Fibroblast of lung (primary cell): ENCODE measurements around the gene CTDSPL. TPM values are rescaled to one million over a fixed set of nuclear protein-coding genes. Genes with fewer than 3 reads are reported as not detected.

Experiments used
- DNase-seq, 2 donors: peaks; one replicate each; pipeline versions ENCODE4 v3.0.0 to v3.0.0-alpha.2; 2010; ENCODE audit warnings: low read depth in 2 of 2
- H2AFZ ChIP-seq: 2 replicates; pipeline ENCODE4 v1.5.1; 2012; ENCODE audit warnings: low read length, control low read depth, inconsistent platforms
- H3K27ac ChIP-seq: 2 replicates; pipeline ENCODE4 v1.5.1; 2011; ENCODE audit warnings: low read length, control low read depth; ENCODE audit not compliant: insufficient read depth
- H3K27me3 ChIP-seq: 2 replicates; pipeline ENCODE4 v1.5.1; 2011; ENCODE audit warnings: mild to moderate bottlenecking, low read length; ENCODE audit not compliant: control insufficient read depth, insufficient read depth
- H3K36me3 ChIP-seq: 2 replicates; pipeline ENCODE4 v1.5.1; 2011; ENCODE audit warnings: low read length; ENCODE audit not compliant: control insufficient read depth, insufficient read depth
- H3K4me1 ChIP-seq: 2 replicates; pipeline ENCODE4 v1.5.1; 2011; ENCODE audit warnings: low read length; ENCODE audit not compliant: control insufficient read depth, insufficient read depth; ENCODE audit errors: extremely low read depth
- H3K4me2 ChIP-seq: 2 replicates; pipeline ENCODE4 v1.5.1; 2011; ENCODE audit warnings: low read length, control low read depth; ENCODE audit not compliant: insufficient read depth; ENCODE audit errors: extremely low read depth
- H3K4me3 ChIP-seq, 4 experiments: fragments of 200-600 bp in 1 of 4; sonication (generic) in 1 of 4; replicated peaks in 1 of 4; 2 replicates each; pipeline ENCODE4 v1.5.1; 2011 to 2016; ENCODE audit warnings: low read length in 4 of 4, low read depth in 3 of 4, mild to moderate bottlenecking in 3 of 4, control low read depth in 2 of 4, inconsistent platforms in 1 of 4, mixed read lengths in 1 of 4; ENCODE audit not compliant: insufficient read depth in 1 of 4; ENCODE audit errors: control extremely low read depth in 1 of 4
- H3K79me2 ChIP-seq: 2 replicates; pipeline ENCODE4 v1.5.1; 2012; ENCODE audit warnings: mild to moderate bottlenecking, low read length, inconsistent platforms; ENCODE audit not compliant: control insufficient read depth, insufficient read depth
- H3K9ac ChIP-seq: 2 replicates; pipeline ENCODE4 v1.5.1; 2011; ENCODE audit warnings: mild to moderate bottlenecking, low read length, control low read depth; ENCODE audit not compliant: insufficient read depth
- H3K9me3 ChIP-seq: 2 replicates; pipeline ENCODE4 v1.5.1; 2012; ENCODE audit warnings: low read depth, low read length; ENCODE audit not compliant: control insufficient read depth, insufficient read depth
- H4K20me1 ChIP-seq: 2 replicates; pipeline ENCODE4 v1.5.1; 2011; ENCODE audit warnings: low read length; ENCODE audit not compliant: control insufficient read depth, insufficient read depth; ENCODE audit errors: extremely low read depth
- CTCF ChIP-seq, 2 donors: IDR thresholded peaks in 1 of 2; conservative IDR thresholded peaks in 1 of 2; 1 replicate in 1 of 2; 2 replicates in 1 of 2; pipeline ENCODE4 v1.5.1; 2011 to 2012; ENCODE audit warnings: low read length in 2 of 2, control low read depth in 1 of 2, inconsistent platforms in 1 of 2, low read depth in 1 of 2, mild to moderate bottlenecking in 1 of 2
- EZH2 ChIP-seq: IDR thresholded peaks from 2 replicates; pipeline ENCODE4 v1.5.1; 2012; ENCODE audit warnings: low read length, control low read depth, mild to moderate bottlenecking; ENCODE audit errors: missing control alignments
- polyA plus RNA-seq, 2 donors: library from polyadenylated mRNA; depleted of rRNA in 1 of 2; stranded (reverse) in 1 of 2; unstranded in 1 of 2; fragments of >200 nt; gene quantifications; 2 replicates each; pipeline ENCODE4 v1.2.1, GENCODE V29; 2011 to 2012; ENCODE audit warnings: missing spikeins in 1 of 2
- total RNA-seq: library from RNA; depleted of rRNA; stranded (reverse); fragments of >200 nt; gene quantifications from 2 replicates; pipeline ENCODE4 v1.2.1, GENCODE V29; 2014

Gene CTDSPL
- total and polyA plus RNA-seq, 2 donors (not counting 1 experiment from before 2014, with no cell fraction given), result 34.0 to 51.5 TPM

- H2AFZ ChIP-seq, result no peak overlapping the region
- H3K27ac ChIP-seq, result no peak overlapping the region
- no peaks in the 10 kb centered on the region for H3K9me3 ChIP-seq
- H3K4me1 ChIP-seq, result no peaks in the 10 kb centered on the region
- no peak overlapping the region for H3K9ac ChIP-seq
- no peaks in the 10 kb centered on the region for H4K20me1 ChIP-seq
- peaks cover 1% of the 10 kb centered on the region for H3K36me3 ChIP-seq
- H3K4me3 ChIP-seq, result no peak overlapping the region
- H3K4me2 ChIP-seq, result no peak overlapping the region
- no peaks in the 10 kb centered on the region for H3K79me2 ChIP-seq
- peak; percentile 5 to 11 for TF ChIP-seq CTCF (conservative IDR thresholded peaks at IDR 0.05 in 1 of 2, IDR thresholded peaks at IDR 0.05 in 1 of 2; ENCODE audit: low read depth in 1 of 2, low read length in 2 of 2)
- no peak for TF ChIP-seq EZH2
- no peaks in the 10 kb centered on the region for H3K27me3 ChIP-seq
- DNase-seq, result peak in 1 of 2 donors; percentile 36
These were observed 124.1 kb downstream of the CTDSPL start for GRCh38 chr3:37985637-37986320.

- H3K36me3 ChIP-seq, result peaks cover 1% of the 10 kb centered on the region
- H3K4me3 ChIP-seq, result no peak overlapping the region
- H3K9me3 ChIP-seq, result no peaks in the 10 kb centered on the region
- H3K79me2 ChIP-seq, result no peaks in the 10 kb centered on the region
- no peaks in the 10 kb centered on the region for H4K20me1 ChIP-seq
- DNase-seq, result no peak
- no peaks in the 10 kb centered on the region for H3K27me3 ChIP-seq
- no peaks in the 10 kb centered on the region for H3K4me1 ChIP-seq
- TF ChIP-seq CTCF (conservative IDR thresholded peaks at IDR 0.05 in 1 of 2, IDR thresholded peaks at IDR 0.05 in 1 of 2; ENCODE audit: low read depth in 1 of 2, low read length in 2 of 2) (no peak), EZH2 (no peak)
- H3K4me2 ChIP-seq, result no peak overlapping the region
- H3K27ac ChIP-seq, result no peak overlapping the region
- no peak overlapping the region for H3K9ac ChIP-seq
- H2AFZ ChIP-seq, result no peak overlapping the region
These were observed 125.0 kb downstream of the CTDSPL start for GRCh38 chr3:37986479-37987314.

GRCh38 chr3:37987315-37987697 lies 125.6 kb downstream of the CTDSPL start:
- no peak for DNase-seq
- no peak overlapping the region for H3K27ac ChIP-seq
- H3K4me2 ChIP-seq, result no peak overlapping the region
- H4K20me1 ChIP-seq, result no peaks in the 10 kb centered on the region
- H3K9me3 ChIP-seq, result no peaks in the 10 kb centered on the region
- H3K4me1 ChIP-seq, result no peaks in the 10 kb centered on the region
- no peaks in the 10 kb centered on the region for H3K79me2 ChIP-seq
- H3K27me3 ChIP-seq, result no peaks in the 10 kb centered on the region
- H3K36me3 ChIP-seq, result peaks cover 1% of the 10 kb centered on the region
- no peak overlapping the region for H3K4me3 ChIP-seq
- no peak overlapping the region for H2AFZ ChIP-seq
- H3K9ac ChIP-seq, result no peak overlapping the region
- no peak for TF ChIP-seq CTCF (conservative IDR thresholded peaks at IDR 0.05 in 1 of 2, IDR thresholded peaks at IDR 0.05 in 1 of 2; ENCODE audit: low read depth in 1 of 2, low read length in 2 of 2)
- TF ChIP-seq EZH2, result no peak
